Measurements from ENCODE around the gene KCTD1.
"Not testable (repeated sequence)": the region's sequence is repeated elsewhere in the genome, so short reads cannot be mapped to it uniquely, and the experiment has no call there.

KCTD1 gene

GRCh38 chr18:26454616-26455015 is 93.7 kb downstream of the KCTD1 start:
- DNase-seq, result no peak

- no peak for DNase-seq
Measured at GRCh38 chr18:26454192-26454591, 94.2 kb downstream of the KCTD1 start.

GRCh38 chr18:26453386-26453901 is 94.9 kb downstream of the KCTD1 start:
- no peak for DNase-seq

- no peak for DNase-seq
Measured at GRCh38 chr18:26450989-26451682, 97.2 kb downstream of the KCTD1 start.

GRCh38 chr18:26448714-26449159 is 99.6 kb downstream of the KCTD1 start:
- DNase-seq, result no peak

GRCh38 chr18:26443853-26444252 is 104.5 kb downstream of the KCTD1 start:
- DNase-seq, result no peak

GRCh38 chr18:26442126-26442525 is 106.2 kb downstream of the KCTD1 start:
- no peak for DNase-seq

GRCh38 chr18:26440644-26441043 is 107.7 kb downstream of the KCTD1 start:
- no peak for DNase-seq

GRCh38 chr18:26439537-26439936 is 108.8 kb downstream of the KCTD1 start:
- no peak for DNase-seq

- DNase-seq, result peak; percentile 66 to 70
Measured at GRCh38 chr18:26438980-26439379, 109.4 kb downstream of the KCTD1 start.

GRCh38 chr18:26437634-26438033 is 110.7 kb downstream of the KCTD1 start:
- not testable (repeated sequence) for DNase-seq

- DNase-seq, result no peak
Measured at GRCh38 chr18:26436176-26437051, 111.9 kb downstream of the KCTD1 start.

GRCh38 chr18:26435415-26436095 is 112.8 kb downstream of the KCTD1 start:
- DNase-seq, result no peak

GRCh38 chr18:26434887-26435286 is 113.5 kb downstream of the KCTD1 start:
- no peak for DNase-seq

- DNase-seq, result no peak
Measured at GRCh38 chr18:26432651-26433424, 115.5 kb downstream of the KCTD1 start.

GRCh38 chr18:26429535-26430226 is 118.7 kb downstream of the KCTD1 start:
- no peak for DNase-seq

GRCh38 chr18:26425148-26425531 is 123.2 kb downstream of the KCTD1 start:
- no peak for DNase-seq

- no peak for DNase-seq
Measured at GRCh38 chr18:26424428-26425147, 123.8 kb downstream of the KCTD1 start.

GRCh38 chr18:26422472-26423162 is 125.7 kb downstream of the KCTD1 start:
- DNase-seq, result no peak

- no peak for DNase-seq
Measured at GRCh38 chr18:26421931-26422330, 126.4 kb downstream of the KCTD1 start.

GRCh38 chr18:26421503-26421902 is 126.8 kb downstream of the KCTD1 start:
- no peak for DNase-seq
